H1 (cell line): Measurements from ENCODE around the gene DNAJB12. TPM values are rescaled to one million over a fixed set of nuclear protein-coding genes. Genes with fewer than 3 reads are reported as not detected.

Source experiments
- CTCF ChIA-PET: fragments of 300-600 bp; sonication (Branson Sonifier 250); formaldehyde crosslinking; loops from one replicate; lab custom pipeline; 2021; ENCODE audit not compliant: partially characterized antibody; lab: Charles Lee
- POLR2A ChIA-PET: fragments of 300-600 bp; sonication (Branson Sonifier 250); formaldehyde crosslinking; loops from one replicate; lab custom pipeline; 2021; ENCODE audit warnings: inconsistent platforms; ENCODE audit not compliant: partially characterized antibody; lab: Charles Lee
- DNase-seq, 2 experiments: peaks; one replicate each; pipeline versions ENCODE4 v3.0.0 to v3.0.0-alpha.2; 2010 to 2022; ENCODE audit warnings: low spot score in 2 of 2, low read depth in 1 of 2, mixed read lengths in 1 of 2
- FAIRE-seq: peaks from 2 replicates; lab custom pipeline; 2011; peaks lifted over from hg19 to GRCh38; lab: Jason Lieb, UNC
- H2AFZ ChIP-seq: 2 replicates; pipeline ENCODE4 v1.8.1; 2012; ENCODE audit warnings: low read length, inconsistent platforms
- H2AK5ac ChIP-seq: 2 replicates; pipeline ENCODE4 v1.6.1; 2013; ENCODE audit warnings: low read depth, low read length
- H2BK120ac ChIP-seq: replicated peaks from 2 replicates; pipeline ENCODE3; 2013; ENCODE audit warnings: low read depth, low read length, inconsistent platforms
- H2BK12ac ChIP-seq: 2 replicates; pipeline ENCODE4 v1.6.1; 2013; ENCODE audit warnings: low read depth, low read length
- H2BK15ac ChIP-seq: 2 replicates; pipeline ENCODE4 v1.6.1; 2013; ENCODE audit warnings: low read length
- H2BK20ac ChIP-seq: 2 replicates; pipeline ENCODE4 v1.6.1; 2013; ENCODE audit warnings: low read length
- H2BK5ac ChIP-seq: 2 replicates; pipeline ENCODE4 v1.6.1; 2013; ENCODE audit warnings: low read depth, low read length
- H3K14ac ChIP-seq: 2 replicates; pipeline ENCODE4 v1.6.1; 2013; ENCODE audit warnings: inconsistent platforms; ENCODE audit not compliant: insufficient read length
- H3K18ac ChIP-seq: 2 replicates; pipeline ENCODE4 v1.6.1; 2013; ENCODE audit warnings: low read length; ENCODE audit errors: extremely low read depth
- H3K23ac ChIP-seq: 2 replicates; pipeline ENCODE4 v1.6.1; 2013; ENCODE audit warnings: inconsistent platforms; ENCODE audit not compliant: insufficient read length
- H3K23me2 ChIP-seq: 2 replicates; pipeline ENCODE4 v1.6.1; 2013; ENCODE audit warnings: low read depth, low read length
- H3K27ac ChIP-seq: 2 replicates; pipeline ENCODE4 v1.6.1; 2011; ENCODE audit warnings: low read depth, low read length, inconsistent platforms
- H3K27me3 ChIP-seq, 4 experiments: replicated peaks in 1 of 4; 1 replicate in 1 of 4; 2 replicates in 3 of 4; pipeline versions ENCODE4 v1.6.1 to v1.8.1; 2011 to 2013; ENCODE audit warnings: low read length in 3 of 4, mild to moderate bottlenecking in 3 of 4, inconsistent platforms in 2 of 4, mixed read lengths in 2 of 4, moderate library complexity in 1 of 4; ENCODE audit not compliant: control insufficient read depth in 3 of 4, insufficient read depth in 3 of 4; ENCODE audit errors: extremely low read depth in 1 of 4
- H3K36me3 ChIP-seq, 4 experiments: 2 replicates each; pipeline versions ENCODE4 v1.6.1 to v1.8.1; 2011 to 2013; ENCODE audit warnings: mild to moderate bottlenecking in 4 of 4, low read length in 3 of 4, moderate library complexity in 2 of 4, control low read depth in 1 of 4, inconsistent platforms in 1 of 4; ENCODE audit not compliant: insufficient read depth in 4 of 4, control insufficient read depth in 2 of 4
- H3K4ac ChIP-seq: replicated peaks from 2 replicates; pipeline ENCODE3; 2013; ENCODE audit warnings: low read length, low read depth, mixed read lengths, inconsistent platforms; ENCODE audit not compliant: insufficient read length
- H3K4me1 ChIP-seq, 4 experiments: replicated peaks in 1 of 4; 1 replicate in 1 of 4; 2 replicates in 3 of 4; pipeline versions ENCODE4 v1.6.1 to v1.8.1; 2011 to 2013; ENCODE audit warnings: low read length in 3 of 4, inconsistent platforms in 2 of 4, mixed read lengths in 1 of 4; ENCODE audit not compliant: insufficient read depth in 4 of 4, control insufficient read depth in 3 of 4
- H3K4me2 ChIP-seq, 2 experiments: 2 replicates each; pipeline versions ENCODE4 v1.6.1 to v1.8.1; 2011 to 2013; ENCODE audit warnings: low read depth in 2 of 2, low read length in 2 of 2, control low read depth in 1 of 2, inconsistent platforms in 1 of 2, mild to moderate bottlenecking in 1 of 2; ENCODE audit not compliant: insufficient read depth in 1 of 2
- H3K4me3 ChIP-seq, 4 experiments: fragments of 200-600, 300-600 bp in 1 of 4; sonication (generic), shearing (Covaris generic), sonication (Bioruptor Twin) in 1 of 4; 2 replicates each; pipeline versions ENCODE4 v1.5.1 to v1.8.1; 2011 to 2016; ENCODE audit warnings: low read length in 4 of 4, low read depth in 3 of 4, control low read depth in 2 of 4, inconsistent platforms in 2 of 4, mild to moderate bottlenecking in 2 of 4, mixed read lengths in 1 of 4, moderate library complexity in 1 of 4; ENCODE audit not compliant: insufficient read depth in 2 of 4; ENCODE audit errors: extremely low read depth in 1 of 4
- H3K56ac ChIP-seq: replicated peaks from 2 replicates; pipeline ENCODE3; 2013; ENCODE audit warnings: low read depth, mild to moderate bottlenecking, mixed read lengths, low read length, inconsistent platforms; ENCODE audit not compliant: insufficient read length
- H3K79me1 ChIP-seq: 2 replicates; pipeline ENCODE4 v1.6.1; 2013; ENCODE audit warnings: low read depth, low read length, control low read depth
- H3K79me2 ChIP-seq, 2 experiments: 2 replicates each; pipeline versions ENCODE4 v1.6.1 to v1.8.1; 2012 to 2013; ENCODE audit warnings: low read length in 2 of 2, mild to moderate bottlenecking in 2 of 2, inconsistent platforms in 1 of 2; ENCODE audit not compliant: insufficient read depth in 2 of 2, control insufficient read depth in 1 of 2
- H3K9ac ChIP-seq, 4 experiments: replicated peaks in 1 of 4; 1 replicate in 1 of 4; 2 replicates in 3 of 4; pipeline versions ENCODE4 v1.6.1 to v1.8.1; 2011 to 2013; ENCODE audit warnings: low read depth in 3 of 4, low read length in 3 of 4, control low read depth in 2 of 4, mild to moderate bottlenecking in 2 of 4, moderate library complexity in 2 of 4, inconsistent platforms in 1 of 4; ENCODE audit errors: extremely low read depth in 1 of 4
- H3K9me3 ChIP-seq, 2 experiments: 2 replicates each; pipeline versions ENCODE4 v1.6.1 to v1.8.1; 2012 to 2013; ENCODE audit warnings: mild to moderate bottlenecking in 2 of 2, moderate library complexity in 2 of 2, control low read depth in 1 of 2, inconsistent platforms in 1 of 2, low read depth in 1 of 2, low read length in 1 of 2, mixed read lengths in 1 of 2; ENCODE audit not compliant: insufficient read depth in 2 of 2
- H4K20me1 ChIP-seq, 2 experiments: replicated peaks in 1 of 2; 2 replicates each; pipeline versions ENCODE3 to v1.8.1; 2011 to 2013; ENCODE audit warnings: inconsistent platforms in 2 of 2, low read length in 2 of 2, mild to moderate bottlenecking in 1 of 2; ENCODE audit not compliant: insufficient read depth in 2 of 2, control insufficient read depth in 1 of 2
- H4K5ac ChIP-seq: 2 replicates; pipeline ENCODE4 v1.6.1; 2013; ENCODE audit warnings: low read length, low read depth, mixed read lengths, inconsistent platforms; ENCODE audit not compliant: insufficient read length
- H4K8ac ChIP-seq: 2 replicates; pipeline ENCODE4 v1.8.0; 2013; ENCODE audit warnings: mild to moderate bottlenecking, moderate library complexity, low read length, inconsistent platforms; ENCODE audit not compliant: insufficient read depth; ENCODE audit errors: extremely low read depth
- H4K91ac ChIP-seq: replicated peaks from 2 replicates; pipeline ENCODE3; 2013; ENCODE audit warnings: low read length, mixed read lengths, inconsistent platforms; ENCODE audit not compliant: insufficient read length
- ASH2L ChIP-seq: fragments of 200-600, 300-600 bp; sonication (generic); IDR thresholded peaks from one replicate; pipeline ENCODE4 v1.7.1; 2017; ENCODE audit warnings: low read length
- BCL11A ChIP-seq, 2 experiments: IDR thresholded peaks; one replicate each; pipeline ENCODE4 v1.6.1; 2011; ENCODE audit warnings: low read depth in 2 of 2, low read length in 2 of 2, mild to moderate bottlenecking in 2 of 2
- BRCA1 ChIP-seq: IDR thresholded peaks from 2 replicates; pipeline ENCODE4 v1.6.1; 2012; ENCODE audit warnings: low read depth, low read length, improper control_type of control experiment
- CEBPB ChIP-seq: IDR thresholded peaks from 2 replicates; pipeline ENCODE4 v1.6.1; 2012; ENCODE audit warnings: low read depth, low read length
- GTF2F1 ChIP-seq: IDR thresholded peaks from 2 replicates; pipeline ENCODE4 v1.6.1; 2012; ENCODE audit warnings: low read depth, low read length, improper control_type of control experiment, borderline replicate concordance
- MAFK ChIP-seq: IDR thresholded peaks from 2 replicates; pipeline ENCODE4 v1.6.1; 2012; ENCODE audit warnings: low read depth, mild to moderate bottlenecking, improper control_type of control experiment, low read length
- NRF1 ChIP-seq: IDR thresholded peaks from 2 replicates; pipeline ENCODE4 v1.6.1; 2011; ENCODE audit warnings: mild to moderate bottlenecking, low read depth, low read length, improper control_type of control experiment
- POLR2A ChIP-seq, 2 experiments: IDR thresholded peaks; 1 replicate in 1 of 2; 2 replicates in 1 of 2; pipeline ENCODE4 v1.6.1; 2011; ENCODE audit warnings: low read depth in 2 of 2, low read length in 2 of 2, mild to moderate bottlenecking in 2 of 2; ENCODE audit errors: control extremely low read depth in 1 of 2
- SIRT6 ChIP-seq: IDR thresholded peaks from one replicate; pipeline ENCODE4 v1.7.1; 2012; ENCODE audit warnings: low read length, inconsistent platforms
- SP1 ChIP-seq: IDR thresholded peaks from 2 replicates; pipeline ENCODE4 v1.6.1; 2011; ENCODE audit warnings: low read depth, low read length
- TEAD4 ChIP-seq: IDR thresholded peaks from 2 replicates; pipeline ENCODE4 v1.6.1; 2012; ENCODE audit warnings: low read depth, low read length, inconsistent platforms, mixed read lengths
- ZNF274 ChIP-seq: IDR thresholded peaks from 2 replicates; pipeline ENCODE4 v1.7.0; 2012; ENCODE audit warnings: low read length, borderline replicate concordance; ENCODE audit errors: extremely low read depth
- WGBS, 2 experiments: shearing (Covaris generic) in 1 of 2; methylation state at CpG; one replicate each; pipeline versions ENCODE4 v1.1.6 to v1.1.7; 2013 to 2015; ENCODE audit warnings: low lambda C conversion rate in 2 of 2, mixed read lengths in 2 of 2, inconsistent platforms in 1 of 2, low coverage in 1 of 2, missing lambda C conversion rate in 1 of 2; ENCODE audit not compliant: insufficient replicate concordance in 2 of 2, insufficient coverage in 1 of 2, insufficient read length in 1 of 2; ENCODE audit errors: extremely low coverage in 1 of 2, missing lambda C conversion rate in 1 of 2; 5-methylcytosine and 5-hydroxymethylcytosine counted together
- polyA plus RNA-seq, 7 experiments: library from polyadenylated mRNA; depleted of rRNA in 3 of 7; stranded (reverse) in 5 of 7; unstranded in 2 of 7; fragments of >200 nt in 5 of 7; fragments of 200-250 nt in 2 of 7; gene quantifications; 1 replicate in 5 of 7; 2 replicates in 1 of 7; 4 replicates in 1 of 7; pipeline versions ENCODE4 v1.2.1 to v1.2.3, GENCODE V29; 2011 to 2013; ENCODE audit warnings: missing spikeins in 2 of 7, mixed read lengths in 2 of 7
- total RNA-seq: library from RNA; stranded (reverse); fragmentation: NEBNext Ultra II Directional; extraction: Animal tissue kit (Norgen Biotek cat#: 25700); gene quantifications from 2 replicates; pipeline ENCODE4 v1.2.1, GENCODE V29; 2021
- TF ChIP-seq, protein P1 (sequence below): IDR thresholded peaks from 2 replicates; pipeline ENCODE4 v1.6.1; 2012; ENCODE audit warnings: inconsistent platforms
- TF ChIP-seq, protein P2 (sequence below): IDR thresholded peaks from 2 replicates; pipeline ENCODE4 v1.6.1; 2012; ENCODE audit warnings: inconsistent platforms

Gene DNAJB12
- total and polyA plus RNA-seq, 2 of the 8 experiments (the other 6 are each of a cell fraction or from before 2014, with no cell fraction given) = 10.8 to 20.5 TPM

DNA sequence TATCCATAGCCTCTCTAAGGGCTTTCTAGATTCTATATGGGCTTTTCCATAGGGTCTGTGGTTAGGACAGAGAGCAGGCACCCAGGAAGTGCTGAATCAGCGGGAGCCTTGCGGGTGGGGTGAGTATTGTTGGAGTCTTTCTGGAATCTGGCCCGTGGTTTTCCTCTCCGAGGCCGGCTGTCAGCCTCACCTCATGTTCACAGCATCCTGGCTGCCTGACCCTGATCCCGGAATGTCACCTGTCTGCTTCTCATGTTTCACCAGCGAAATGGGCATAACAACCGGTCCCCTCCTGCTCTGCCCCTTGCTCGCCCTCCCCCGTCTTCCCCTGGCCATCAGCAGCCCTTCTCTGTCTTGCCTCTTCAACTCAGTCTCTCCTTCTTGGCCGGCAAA lies 44.5 kb downstream of the DNAJB12 start:
- Histone ChIP-seq H3K18ac (peak overlapping the region; percentile 71), H3K4me3 (peak overlapping the region in 1 of 4 experiments; percentile 21; a peak in 1 of 8 replicates), H4K91ac (no peak overlapping the region), H2BK120ac (no peak overlapping the region), H4K20me1 (no peaks in the 10 kb centered on the region), H3K9me3 (no peaks in the 10 kb centered on the region), H3K27me3 (peaks cover 0 to 3% (median 0%) of the 10 kb centered on the region in 4 experiments; a peak in 1 of 7 replicates), H4K8ac (no peak overlapping the region), H3K36me3 (no peaks in the 10 kb centered on the region), H3K4ac (no peak overlapping the region), H2BK12ac (no peak overlapping the region), H3K79me2 (no peaks in the 10 kb centered on the region), H3K14ac (no peak overlapping the region), H2BK5ac (peak overlapping the region; percentile 73; the same call in 1 of the 2 replicates), H4K5ac (no peak overlapping the region), H2BK20ac (no peak overlapping the region; the same call in 1 of the 2 replicates), H3K23ac (no peak overlapping the region), H2AK5ac (no peak overlapping the region), H3K56ac (no peak overlapping the region), H3K4me1 (peaks cover 0 to 19% (median 14%) of the 10 kb centered on the region in 4 experiments; a peak in 6 of 7 replicates), H3K27ac (no peak overlapping the region), H3K4me2 (peak overlapping the region; percentile 23 to 29; a peak in 3 of 4 replicates), H3K23me2 (no peaks in the 10 kb centered on the region), H3K9ac (no peak overlapping the region), H3K79me1 (no peaks in the 10 kb centered on the region), H2AFZ (peak overlapping the region; percentile 7; the same call in 1 of the 2 replicates), H2BK15ac (no peak overlapping the region)
- POLR2A ChIA-PET = interaction anchor here (1.0 to 39.2 kb wide), 4 partner anchors 9 to 33 kb away, joined by 3 to 895 read pairs (median 7); partner anchors contain the start of gene DDIT4
- DNase-seq (no peak), FAIRE-seq (no peak)
- CTCF ChIA-PET = interaction anchor here (0.6 to 1.8 kb wide), 2 partner anchors 17 to 36 kb away, joined by 3 to 7 read pairs; no protein-coding TSS in a partner anchor
- WGBS, 2 experiments = 40% methylated on average over 11 of the region's 11 CpGs; no CpG with 5 or more reads in 1 of the 2 experiments
- peak; percentile 57; the same call in 1 of the 2 replicates for TF ChIP-seq SP1
- peak; percentile 66; the same call in 1 of the 2 replicates for TF ChIP-seq MAFK
- TF ChIP-seq BCL11A (IDR thresholded peaks at IDR 0.05; ENCODE audit: low read depth in 2 of 2, low read length in 2 of 2) = no peak
- no peak for TF ChIP-seq GTF2F1
- TF ChIP-seq POLR2A (IDR thresholded peaks at IDR 0.05; ENCODE audit: control extremely low read depth in 1 of 2, low read depth in 2 of 2, low read length in 2 of 2) = no peak
- TF ChIP-seq NRF1 = no peak
- TF ChIP-seq, protein P1, sequence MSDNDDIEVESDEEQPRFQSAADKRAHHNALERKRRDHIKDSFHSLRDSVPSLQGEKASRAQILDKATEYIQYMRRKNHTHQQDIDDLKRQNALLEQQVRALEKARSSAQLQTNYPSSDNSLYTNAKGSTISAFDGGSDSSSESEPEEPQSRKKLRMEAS = peak; percentile 65; the same call in 1 of the 2 replicates
- TF ChIP-seq, protein P2, sequence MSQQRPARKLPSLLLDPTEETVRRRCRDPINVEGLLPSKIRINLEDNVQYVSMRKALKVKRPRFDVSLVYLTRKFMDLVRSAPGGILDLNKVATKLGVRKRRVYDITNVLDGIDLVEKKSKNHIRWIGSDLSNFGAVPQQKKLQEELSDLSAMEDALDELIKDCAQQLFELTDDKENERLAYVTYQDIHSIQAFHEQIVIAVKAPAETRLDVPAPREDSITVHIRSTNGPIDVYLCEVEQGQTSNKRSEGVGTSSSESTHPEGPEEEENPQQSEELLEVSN = no peak
- no peak for TF ChIP-seq SIRT6
- no peak for TF ChIP-seq ZNF274
- peak; percentile 28 for TF ChIP-seq ASH2L
- peak; percentile 87 for TF ChIP-seq TEAD4
- no peak for TF ChIP-seq BRCA1
- no peak for TF ChIP-seq CEBPB
